GM19324 (cell line): ENCODE results near the gene PES1.
"Not testable (repeated sequence)": the region's sequence is repeated elsewhere in the genome, so short reads cannot be mapped to it uniquely, and the experiment has no call there.

Experiments
- ATAC-seq: cut with Tn5 transposase; IDR thresholded peaks from one replicate; pipeline ENCODE4 v1.9.1; 2021; ENCODE audit warnings: mild to moderate bottlenecking, moderate library complexity; ENCODE audit not compliant: unreplicated experiment, low FRiP score

The PES1 gene

GRCh38 chr22:30591588-30592359 is at the start of gene PES1:
Gene PES1 (minus strand): TSS chr22:30591910. CDS start chr22:30591833, 77 bp downstream.
- ATAC-seq, result peak; percentile 96

GRCh38 chr22:30640839-30641430 is 49.2 kb upstream of the PES1 start:
- no peak for ATAC-seq

- no peak for ATAC-seq
Observed at GRCh38 chr22:30640361-30640760, 48.7 kb upstream of the PES1 start.

GRCh38 chr22:30637701-30638114 is 46.0 kb upstream of the PES1 start:
- ATAC-seq, result no peak

GRCh38 chr22:30636226-30637077 is 44.7 kb upstream of the PES1 start:
- no peak for ATAC-seq

GRCh38 chr22:30635273-30636225 is 43.8 kb upstream of the PES1 start, which contains the start of gene SLC35E4:
Gene SLC35E4 (plus strand): TSS chr22:30635781. CDS start chr22:30636451, 670 bp downstream.
- peak; percentile 80 for ATAC-seq

GRCh38 chr22:30634471-30635233 is 42.9 kb upstream of the PES1 start:
- peak; percentile 50 for ATAC-seq

- ATAC-seq, result not testable (repeated sequence)
Observed at GRCh38 chr22:30631469-30631868, 39.8 kb upstream of the PES1 start.

GRCh38 chr22:30628491-30628890 is 36.8 kb upstream of the PES1 start:
- ATAC-seq, result no peak

GRCh38 chr22:30627471-30627870 is 35.8 kb upstream of the PES1 start:
- ATAC-seq, result no peak

- ATAC-seq, result no peak
Observed at GRCh38 chr22:30626413-30626812, 34.7 kb upstream of the PES1 start.

GRCh38 chr22:30619909-30620308 is 28.2 kb upstream of the PES1 start:
- ATAC-seq, result not testable (repeated sequence)

GRCh38 chr22:30617819-30618218 is 26.1 kb upstream of the PES1 start:
- ATAC-seq, result no peak

- no peak for ATAC-seq
Observed at GRCh38 chr22:30615543-30615954, 23.8 kb upstream of the PES1 start.

GRCh38 chr22:30614879-30615278 is 23.2 kb upstream of the PES1 start:
- no peak for ATAC-seq

GRCh38 chr22:30614268-30614667 is 22.6 kb upstream of the PES1 start:
- no peak for ATAC-seq

GRCh38 chr22:30612789-30613188 is 21.1 kb upstream of the PES1 start:
- ATAC-seq, result no peak

GRCh38 chr22:30611197-30611596 is 19.5 kb upstream of the PES1 start:
- no peak for ATAC-seq

- ATAC-seq, result no peak
Observed at GRCh38 chr22:30610299-30610698, 18.6 kb upstream of the PES1 start.
